Measurements from ENCODE around the gene HABP4.

Gene HABP4

DNA sequence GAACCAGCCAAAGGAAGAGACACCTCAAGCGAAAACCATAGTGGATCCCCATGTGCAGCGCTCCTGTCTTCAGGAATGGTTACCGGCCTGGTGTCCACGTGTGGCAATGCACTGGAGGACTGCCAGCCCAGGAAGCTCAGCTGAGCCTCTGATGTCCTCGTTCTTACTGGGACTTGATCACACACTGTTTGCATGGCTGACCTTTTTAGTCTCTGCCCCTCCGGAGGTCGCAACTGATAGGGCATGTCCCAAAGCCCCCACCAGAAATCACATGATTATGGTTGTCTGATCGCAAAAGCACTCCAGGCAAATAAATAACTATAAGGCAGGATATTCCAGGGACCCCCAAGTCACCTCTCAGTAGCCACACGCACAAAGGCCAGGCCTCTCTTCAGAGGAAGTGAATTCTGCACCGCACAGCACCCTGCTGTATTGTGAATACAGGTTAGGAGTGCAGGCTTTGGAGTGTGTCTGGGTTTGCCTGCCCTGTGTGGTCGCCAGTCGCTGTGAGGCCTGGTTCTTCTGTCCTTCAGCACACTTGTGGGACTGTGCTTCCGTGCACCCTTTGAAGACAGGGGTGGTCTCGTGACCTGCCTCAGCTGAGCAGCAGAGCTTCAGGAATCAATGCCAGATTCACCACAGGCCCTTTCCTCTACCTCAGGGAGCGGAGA is 13.4 kb upstream of the HABP4 start:
- Histone ChIP-seq H3K27me3 (ENCODE audit: insufficient read depth, low read length) (no peaks in the 10 kb centered on the region), H2AFZ (ENCODE audit: low read length, unreplicated experiment) (no peak overlapping the region), H3K36me3 (ENCODE audit: insufficient read depth, low read length) (no peaks in the 10 kb centered on the region), H3K4me1 (ENCODE audit: control insufficient read depth, insufficient read depth, low read length, unreplicated experiment) (no peaks in the 10 kb centered on the region), H3K4me3 (ENCODE audit: low read depth, low read length) (no peak overlapping the region), H3K27ac (ENCODE audit: low read depth, low read length) (no peak overlapping the region), H3K79me2 (ENCODE audit: control insufficient read depth, insufficient read depth, low read length, unreplicated experiment) (no peaks in the 10 kb centered on the region)

DNA sequence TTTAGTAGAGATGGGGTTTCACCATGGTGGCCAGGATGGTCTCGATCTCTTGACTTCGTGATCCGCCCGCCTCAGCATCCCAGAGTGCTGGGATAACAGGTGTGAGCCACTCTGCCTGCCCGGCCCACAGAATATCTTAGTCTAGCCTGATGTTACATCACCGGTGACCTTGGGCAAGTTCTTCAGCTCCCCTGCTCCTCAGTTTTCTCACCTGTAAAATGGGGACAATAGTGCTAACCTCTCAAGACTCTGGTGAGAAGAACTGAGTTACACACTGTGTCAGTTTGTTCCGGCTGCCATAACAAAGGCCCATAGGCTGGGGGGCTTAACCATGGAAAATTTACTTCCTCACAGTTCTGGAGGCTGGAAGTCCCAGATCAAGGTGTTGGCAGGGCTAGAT is 12.5 kb upstream of the HABP4 start:
- H3K36me3 ChIP-seq (ENCODE audit: insufficient read depth, low read length): no peaks in the 10 kb centered on the region
- H3K4me3 ChIP-seq (ENCODE audit: low read depth, low read length): no peak overlapping the region
- no peaks in the 10 kb centered on the region for H3K79me2 ChIP-seq (ENCODE audit: control insufficient read depth, insufficient read depth, low read length, unreplicated experiment)
- H2AFZ ChIP-seq (ENCODE audit: low read length, unreplicated experiment): no peak overlapping the region
- no peak overlapping the region for H3K27ac ChIP-seq (ENCODE audit: low read depth, low read length)
- no peaks in the 10 kb centered on the region for H3K4me1 ChIP-seq (ENCODE audit: control insufficient read depth, insufficient read depth, low read length, unreplicated experiment)
- no peaks in the 10 kb centered on the region for H3K27me3 ChIP-seq (ENCODE audit: insufficient read depth, low read length)

DNA sequence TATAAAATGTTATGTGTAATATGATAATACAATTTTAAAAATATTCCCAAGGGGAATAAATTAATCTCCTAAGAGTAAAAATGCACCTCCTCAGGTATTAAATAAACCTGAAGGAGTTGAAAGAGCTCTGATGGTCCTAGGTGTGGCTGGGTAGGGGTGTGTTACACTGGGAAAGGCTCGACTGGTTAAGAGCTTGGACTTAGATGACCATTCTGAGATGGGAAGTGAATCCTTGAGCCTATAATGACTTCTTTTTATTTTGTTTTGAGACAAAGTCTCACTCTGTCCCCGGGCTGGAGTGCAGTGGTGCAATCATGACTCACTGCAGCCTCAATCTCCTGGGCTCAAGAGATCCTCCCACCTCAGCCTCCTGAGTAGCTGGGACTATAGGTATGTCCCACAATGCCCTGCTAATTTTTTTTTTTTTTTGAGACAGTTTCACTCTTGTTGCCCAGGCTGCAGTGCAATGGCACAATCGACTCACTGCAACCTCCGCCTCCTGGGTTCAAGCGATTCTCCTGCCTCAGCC is 9.2 kb upstream of the HABP4 start:
- Histone ChIP-seq H3K4me1 (ENCODE audit: control insufficient read depth, insufficient read depth, low read length, unreplicated experiment) (no peaks in the 10 kb centered on the region), H3K27me3 (ENCODE audit: insufficient read depth, low read length) (no peaks in the 10 kb centered on the region), H2AFZ (ENCODE audit: low read length, unreplicated experiment) (no peak overlapping the region)

DNA sequence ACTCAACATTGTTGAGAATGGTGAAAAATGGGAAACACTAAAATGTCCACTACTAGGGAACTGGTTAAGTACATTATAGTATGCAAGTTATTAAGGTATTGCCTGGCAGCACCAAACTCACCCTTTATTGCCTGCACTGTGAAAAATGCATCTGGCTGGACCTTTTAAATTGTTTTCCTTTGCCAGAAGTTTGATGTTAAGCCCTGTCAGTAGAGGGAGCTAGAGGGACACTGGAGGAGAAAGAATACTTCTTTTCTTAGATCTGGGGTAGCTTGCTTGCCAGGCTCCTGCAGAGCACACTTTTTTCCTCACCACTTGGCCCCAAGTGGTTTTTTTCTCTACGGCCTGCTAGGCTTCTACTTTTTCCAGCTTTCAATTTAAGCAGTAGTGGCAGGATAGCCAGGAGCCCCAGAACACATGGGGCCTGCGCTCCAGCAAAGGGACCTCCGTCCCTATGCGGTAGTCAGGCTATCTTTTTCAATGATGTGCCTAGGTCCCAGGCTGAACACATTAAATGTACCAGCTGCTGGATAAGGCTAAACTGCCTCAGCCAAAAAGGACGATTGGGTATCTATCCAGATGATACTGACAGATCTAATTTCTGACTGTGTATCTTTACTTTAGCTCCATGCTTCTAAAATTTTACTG is 8.0 kb upstream of the HABP4 start:
- no peak overlapping the region for H3K27ac ChIP-seq (ENCODE audit: low read depth, low read length)
- no peak overlapping the region for H3K4me3 ChIP-seq (ENCODE audit: low read depth, low read length)
- H3K36me3 ChIP-seq (ENCODE audit: insufficient read depth, low read length): no peaks in the 10 kb centered on the region
- no peak overlapping the region for H2AFZ ChIP-seq (ENCODE audit: low read length, unreplicated experiment)
- no peaks in the 10 kb centered on the region for H3K27me3 ChIP-seq (ENCODE audit: insufficient read depth, low read length)
- H3K79me2 ChIP-seq (ENCODE audit: control insufficient read depth, insufficient read depth, low read length, unreplicated experiment): no peaks in the 10 kb centered on the region
- no peaks in the 10 kb centered on the region for H3K4me1 ChIP-seq (ENCODE audit: control insufficient read depth, insufficient read depth, low read length, unreplicated experiment)

More for the DNA sequence above, 9.2 kb upstream of the HABP4 start:
- no peak overlapping the region for H3K27ac ChIP-seq (ENCODE audit: low read depth, low read length)
- H3K36me3 ChIP-seq (ENCODE audit: insufficient read depth, low read length): no peaks in the 10 kb centered on the region
- H3K4me3 ChIP-seq (ENCODE audit: low read depth, low read length): no peak overlapping the region
- H3K79me2 ChIP-seq (ENCODE audit: control insufficient read depth, insufficient read depth, low read length, unreplicated experiment): no peaks in the 10 kb centered on the region

DNA sequence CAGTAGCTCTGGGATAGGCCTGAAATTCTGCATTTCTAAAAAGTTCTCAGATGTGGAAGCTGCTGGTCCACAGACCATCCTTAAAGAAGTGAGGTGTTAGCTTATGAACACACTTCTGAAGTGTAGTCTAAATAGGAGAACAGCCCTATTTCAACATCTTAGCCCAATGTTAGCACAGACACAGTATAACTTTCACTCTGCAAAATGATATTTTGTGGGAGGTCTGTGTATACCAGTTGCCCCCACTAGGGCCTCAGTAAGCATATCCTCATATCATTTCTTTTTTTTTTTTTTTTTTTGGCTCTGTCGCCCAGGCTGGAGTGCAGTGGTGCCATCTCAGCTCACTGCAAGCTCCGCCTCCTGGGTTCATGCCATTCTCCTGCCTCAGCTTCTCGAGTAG is 7.5 kb upstream of the HABP4 start:
- H3K27ac ChIP-seq (ENCODE audit: low read depth, low read length): no peak overlapping the region
- H3K36me3 ChIP-seq (ENCODE audit: insufficient read depth, low read length): no peaks in the 10 kb centered on the region
- H3K79me2 ChIP-seq (ENCODE audit: control insufficient read depth, insufficient read depth, low read length, unreplicated experiment): no peaks in the 10 kb centered on the region
- H3K4me1 ChIP-seq (ENCODE audit: control insufficient read depth, insufficient read depth, low read length, unreplicated experiment): no peaks in the 10 kb centered on the region
- no peaks in the 10 kb centered on the region for H3K27me3 ChIP-seq (ENCODE audit: insufficient read depth, low read length)
- H2AFZ ChIP-seq (ENCODE audit: low read length, unreplicated experiment): no peak overlapping the region
- H3K4me3 ChIP-seq (ENCODE audit: low read depth, low read length): no peak overlapping the region

DNA sequence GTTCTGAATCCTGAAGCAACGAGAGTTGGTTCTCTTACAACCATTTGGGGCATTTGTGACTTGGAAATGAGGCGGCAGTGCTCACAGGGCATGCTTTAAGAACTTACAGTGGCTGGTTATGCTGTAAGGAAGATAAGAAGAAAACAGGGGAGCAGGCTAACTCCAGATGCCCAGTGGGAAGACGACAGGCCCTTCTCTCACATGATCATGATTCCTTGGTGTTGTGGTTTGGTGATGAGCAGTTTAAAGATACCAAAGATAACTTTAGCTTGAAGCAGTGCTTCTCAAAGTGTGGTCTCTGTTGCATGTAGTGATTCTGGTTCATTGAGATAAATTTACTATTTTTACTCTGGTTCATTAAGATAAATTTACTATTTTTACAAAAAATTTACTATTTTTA is 2.6 kb upstream of the HABP4 start:
- Histone ChIP-seq H3K79me2 (ENCODE audit: control insufficient read depth, insufficient read depth, low read length, unreplicated experiment) (peaks cover 11% of the 10 kb centered on the region), H3K4me3 (ENCODE audit: low read depth, low read length) (no peak overlapping the region), H3K27ac (ENCODE audit: low read depth, low read length) (no peak overlapping the region), H3K27me3 (ENCODE audit: insufficient read depth, low read length) (no peaks in the 10 kb centered on the region), H2AFZ (ENCODE audit: low read length, unreplicated experiment) (no peak overlapping the region), H3K36me3 (ENCODE audit: insufficient read depth, low read length) (no peaks in the 10 kb centered on the region), H3K4me1 (ENCODE audit: control insufficient read depth, insufficient read depth, low read length, unreplicated experiment) (peaks cover 22% of the 10 kb centered on the region)

DNA sequence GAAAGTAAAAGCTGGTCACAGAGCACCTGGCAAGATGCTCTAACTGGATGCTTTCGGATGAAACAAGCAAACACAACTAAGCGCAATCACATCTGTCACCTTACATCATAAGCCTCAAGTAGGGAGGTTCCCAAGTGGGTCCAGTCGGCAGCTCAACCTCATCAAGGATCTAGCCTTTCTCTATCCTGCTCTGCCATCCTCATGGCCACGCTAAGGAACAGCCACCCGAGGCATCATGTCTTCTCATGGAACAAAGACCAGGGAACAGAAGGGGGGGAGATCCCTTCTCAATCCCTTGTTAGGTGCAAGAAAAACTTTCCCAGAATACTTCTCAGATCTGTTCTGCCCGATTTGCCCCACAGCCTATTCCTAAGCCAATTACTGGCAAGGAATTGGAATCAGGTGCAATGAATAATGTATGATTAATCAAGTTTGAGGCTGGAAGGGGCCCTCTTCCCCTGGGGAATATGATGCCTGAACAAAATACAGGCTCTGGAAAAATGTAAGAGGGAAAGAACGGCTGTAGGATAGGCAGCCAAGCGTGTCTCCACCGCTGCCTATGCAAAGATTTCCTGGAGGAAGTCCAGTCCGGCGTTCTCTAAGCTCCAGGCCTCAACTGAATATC is 1.3 kb upstream of the HABP4 start:
- Histone ChIP-seq H3K27me3 (ENCODE audit: insufficient read depth, low read length) (no peaks in the 10 kb centered on the region), H3K4me3 (ENCODE audit: low read depth, low read length) (0 out of 2 replicates have a peak overlapping the region, but pooled peaks have one; percentile 95), H2AFZ (ENCODE audit: low read length, unreplicated experiment) (no peak overlapping the region), H3K79me2 (ENCODE audit: control insufficient read depth, insufficient read depth, low read length, unreplicated experiment) (peaks cover 12% of the 10 kb centered on the region), H3K27ac (ENCODE audit: low read depth, low read length) (no peak overlapping the region), H3K4me1 (ENCODE audit: control insufficient read depth, insufficient read depth, low read length, unreplicated experiment) (peaks cover 25% of the 10 kb centered on the region), H3K36me3 (ENCODE audit: insufficient read depth, low read length) (no peaks in the 10 kb centered on the region)

DNA sequence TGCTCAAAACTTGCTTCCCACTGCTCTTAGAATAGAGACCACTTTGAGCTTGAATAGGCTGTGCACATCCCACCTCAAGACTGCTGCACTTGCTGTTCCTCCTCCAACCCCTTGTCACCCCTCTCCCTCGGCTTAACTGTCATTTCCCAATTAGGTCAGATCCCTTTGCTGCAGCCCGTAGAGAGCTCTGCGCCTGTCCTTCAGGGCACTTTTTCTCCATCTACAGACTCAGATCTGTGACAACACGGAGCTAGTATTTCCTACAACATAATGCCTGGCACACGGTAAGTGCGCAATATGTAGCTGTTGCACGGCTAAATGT is 485 bp upstream of the HABP4 start:
- H3K27me3 ChIP-seq (ENCODE audit: insufficient read depth, low read length): no peaks in the 10 kb centered on the region
- H2AFZ ChIP-seq (ENCODE audit: low read length, unreplicated experiment): peak overlapping the region; percentile 68

DNA sequence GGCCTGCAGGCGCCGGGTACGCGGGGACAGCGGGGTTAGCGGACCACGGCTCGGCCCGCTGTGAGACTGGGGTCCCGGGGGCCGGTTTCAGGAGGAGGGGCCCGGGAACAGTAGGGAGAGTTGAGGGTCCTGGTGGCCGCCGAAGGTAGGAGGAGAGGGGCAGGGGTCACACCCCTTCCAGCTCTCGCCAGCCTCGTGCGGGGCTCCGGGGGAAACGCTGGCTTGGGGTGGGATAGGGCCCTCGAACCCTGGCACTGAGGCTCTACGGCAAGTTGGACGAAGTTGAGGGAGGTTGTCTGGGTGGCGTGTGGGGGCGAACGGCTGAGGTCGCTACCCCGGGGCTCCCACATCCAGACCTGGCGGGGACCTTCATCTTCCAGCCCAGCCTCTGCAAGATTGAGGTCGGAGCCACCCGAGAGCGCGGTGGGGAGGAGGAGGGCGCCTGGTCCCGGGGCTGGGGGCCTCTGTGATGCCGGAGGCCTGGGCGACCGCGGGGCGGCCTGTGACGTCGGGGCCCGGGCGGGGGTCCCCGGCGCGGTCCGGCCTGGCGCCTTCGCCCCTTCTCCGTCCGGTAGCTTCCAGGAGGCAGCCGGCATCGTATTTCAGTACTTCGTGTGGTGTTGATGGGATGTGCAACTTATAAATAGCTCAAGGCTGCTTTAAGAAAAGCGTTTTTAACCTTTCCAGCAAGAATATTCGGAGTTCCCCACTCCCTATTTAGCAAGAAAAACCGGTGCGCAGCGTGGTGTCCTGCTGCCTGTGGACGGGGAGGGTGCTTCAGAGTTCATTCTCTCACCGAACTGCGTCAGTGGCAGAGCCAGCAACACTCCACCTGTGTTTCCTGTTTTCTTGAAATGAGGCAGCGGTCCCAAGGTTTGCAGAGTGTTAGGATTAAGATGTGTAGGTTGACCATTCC is 902 bp downstream of the HABP4 start:
- H2AFZ ChIP-seq (ENCODE audit: low read length, unreplicated experiment): peak overlapping the region; percentile 93
- H3K27ac ChIP-seq (ENCODE audit: low read depth, low read length): no peak overlapping the region
- H3K36me3 ChIP-seq (ENCODE audit: insufficient read depth, low read length): no peaks in the 10 kb centered on the region
- H3K4me1 ChIP-seq (ENCODE audit: control insufficient read depth, insufficient read depth, low read length, unreplicated experiment): peaks cover 25% of the 10 kb centered on the region
- H3K27me3 ChIP-seq (ENCODE audit: insufficient read depth, low read length): no peaks in the 10 kb centered on the region
- H3K4me3 ChIP-seq (ENCODE audit: low read depth, low read length): peak overlapping the region; percentile 95
- H3K79me2 ChIP-seq (ENCODE audit: control insufficient read depth, insufficient read depth, low read length, unreplicated experiment): peaks cover 18% of the 10 kb centered on the region

More for the DNA sequence above, 485 bp upstream of the HABP4 start:
- H3K27ac ChIP-seq (ENCODE audit: low read depth, low read length): no peak overlapping the region
- peaks cover 16% of the 10 kb centered on the region for H3K79me2 ChIP-seq (ENCODE audit: control insufficient read depth, insufficient read depth, low read length, unreplicated experiment)
- H3K4me3 ChIP-seq (ENCODE audit: low read depth, low read length): peak overlapping the region; percentile 95
- peaks cover 25% of the 10 kb centered on the region for H3K4me1 ChIP-seq (ENCODE audit: control insufficient read depth, insufficient read depth, low read length, unreplicated experiment)
- no peaks in the 10 kb centered on the region for H3K36me3 ChIP-seq (ENCODE audit: insufficient read depth, low read length)

DNA sequence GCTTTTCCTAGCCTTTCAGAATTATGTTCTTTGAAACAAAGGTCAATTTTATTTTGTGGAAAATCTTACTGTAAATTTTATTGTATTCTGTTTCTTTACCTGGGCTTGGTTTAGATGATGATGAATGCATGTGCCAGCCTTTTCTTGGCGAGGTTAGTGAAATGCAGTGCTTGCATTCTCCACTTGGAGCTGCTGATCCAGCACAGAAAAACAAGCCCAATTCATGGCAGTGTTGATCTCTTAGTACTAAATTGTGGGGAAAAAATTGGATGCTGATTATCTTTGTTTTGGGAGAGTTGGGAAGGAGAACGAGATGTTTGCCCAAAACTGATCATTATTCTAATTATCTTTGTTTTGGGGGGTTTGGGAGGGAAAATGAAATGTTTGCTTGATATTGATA is 3.7 kb downstream of the HABP4 start:
- peaks cover 29% of the 10 kb centered on the region for H3K4me1 ChIP-seq (ENCODE audit: control insufficient read depth, insufficient read depth, low read length, unreplicated experiment)
- no peak overlapping the region for H3K27ac ChIP-seq (ENCODE audit: low read depth, low read length)
- peaks cover 18% of the 10 kb centered on the region for H3K79me2 ChIP-seq (ENCODE audit: control insufficient read depth, insufficient read depth, low read length, unreplicated experiment)
- no peak overlapping the region for H2AFZ ChIP-seq (ENCODE audit: low read length, unreplicated experiment)
- no peaks in the 10 kb centered on the region for H3K36me3 ChIP-seq (ENCODE audit: insufficient read depth, low read length)
- no peaks in the 10 kb centered on the region for H3K27me3 ChIP-seq (ENCODE audit: insufficient read depth, low read length)
- H3K4me3 ChIP-seq (ENCODE audit: low read depth, low read length): no peak overlapping the region
